PC-9 (cell line): ENCODE results near the gene PTGR3. TPM values are rescaled to one million over a fixed set of nuclear protein-coding genes. Genes with fewer than 3 reads are reported as not detected.

Experiments
- BruUV-seq: library from RNA; stranded (reverse); fragments of 400-500 nt; replicated peaks from 2 replicates; lab custom pipeline; 2021; lab: Mats Ljungman, UMichigan
- CTCF ChIA-PET: fragments of 300-600 bp; sonication (Branson Sonifier 250); formaldehyde crosslinking; loops from one replicate; lab custom pipeline; 2022; ENCODE audit warnings: antibody characterized with exemption; lab: Charles Lee
- POLR2A ChIA-PET: fragments of 300-600 bp; sonication (Branson Sonifier 250); formaldehyde crosslinking; loops from one replicate; lab custom pipeline; 2022; ENCODE audit warnings: antibody characterized with exemption; ENCODE audit not compliant: unreplicated experiment; lab: Charles Lee
- DNase-seq, 2 experiments: peaks; one replicate each; pipeline versions ENCODE4 v3.0.0 to v3.0.0-alpha.2; 2015 to 2022; ENCODE audit warnings: mixed read lengths in 1 of 2
- H2AFZ ChIP-seq: fragments of 200-600 bp; sonication (generic); 2 replicates; pipeline ENCODE4 v1.8.1; 2017; ENCODE audit warnings: antibody characterized with exemption
- H3F3A ChIP-seq: fragments of 200-600 bp; sonication (generic); 2 replicates; pipeline ENCODE4 v1.8.1; 2017; ENCODE audit warnings: antibody characterized with exemption, mild to moderate bottlenecking, low read depth; ENCODE audit not compliant: insufficient read depth
- H3K27ac ChIP-seq: fragments of 200-600 bp; sonication (generic); 2 replicates; pipeline ENCODE4 v1.6.1; 2016; ENCODE audit warnings: mixed run types
- H3K27me3 ChIP-seq: fragments of 200-600 bp; sonication (generic); 2 replicates; pipeline ENCODE4 v1.6.1; 2016; ENCODE audit warnings: low read depth, mixed run types; ENCODE audit not compliant: insufficient read depth
- H3K36me3 ChIP-seq: fragments of 200-600 bp; sonication (generic); 2 replicates; pipeline ENCODE4 v1.6.1; 2016; ENCODE audit warnings: low read depth, mixed run types
- H3K4me1 ChIP-seq: fragments of 200-600 bp; sonication (generic); replicated peaks from 2 replicates; pipeline ENCODE4 v1.6.1; 2016; ENCODE audit warnings: mixed run types; ENCODE audit not compliant: insufficient read depth
- H3K4me2 ChIP-seq: fragments of 200-600 bp; sonication (generic); 2 replicates; pipeline ENCODE4 v1.6.1; 2017; ENCODE audit warnings: mixed run types
- H3K4me3 ChIP-seq: fragments of 200-600 bp; sonication (generic); 2 replicates; pipeline ENCODE4 v1.6.1; 2016; ENCODE audit warnings: mixed run types
- H3K79me2 ChIP-seq: fragments of 200-600 bp; sonication (generic); 2 replicates; pipeline ENCODE4 v1.6.1; 2017; ENCODE audit warnings: low read depth, mixed run types
- H3K9me2 ChIP-seq: fragments of 200-600 bp; sonication (generic); 2 replicates; pipeline ENCODE4 v1.8.1; 2017; ENCODE audit warnings: mild to moderate bottlenecking; ENCODE audit not compliant: insufficient read depth
- H3K9me3 ChIP-seq: fragments of 200-600 bp; sonication (generic); 2 replicates; pipeline ENCODE4 v1.8.1; 2016; ENCODE audit warnings: low read depth; ENCODE audit not compliant: insufficient read depth
- H4K20me1 ChIP-seq: fragments of 200-600 bp; sonication (generic); 2 replicates; pipeline ENCODE4 v1.8.1; 2017; ENCODE audit not compliant: insufficient read depth
- EZH2 ChIP-seq: fragments of 200-600 bp; sonication (generic); IDR thresholded peaks from 2 replicates; pipeline ENCODE4 v1.8.0; 2017; ENCODE audit warnings: antibody characterized with exemption, low read depth
- intact Hi-C: fragments of 100-400 bp; cut with micrococcal nuclease; formaldehyde crosslinking; loops from one replicate; pipeline ENCODE4 v1.10.0; 2022; ENCODE audit not compliant: unreplicated experiment
- total RNA-seq: library from RNA; stranded (reverse); gene quantifications from 2 replicates; pipeline ENCODE4 v1.2.3, GENCODE V29; 2021
- TF ChIP-seq, protein P1 (sequence below): fragments of 200-600 bp; sonication (generic); conservative IDR thresholded peaks from 2 replicates; pipeline ENCODE4 v1.6.1; 2017; ENCODE audit warnings: mixed run types, antibody characterized with exemption, mild to moderate bottlenecking, moderate library complexity

The PTGR3 gene
- total RNA-seq, 1 experiment from 2014 or later: 38.4 TPM

DNA sequence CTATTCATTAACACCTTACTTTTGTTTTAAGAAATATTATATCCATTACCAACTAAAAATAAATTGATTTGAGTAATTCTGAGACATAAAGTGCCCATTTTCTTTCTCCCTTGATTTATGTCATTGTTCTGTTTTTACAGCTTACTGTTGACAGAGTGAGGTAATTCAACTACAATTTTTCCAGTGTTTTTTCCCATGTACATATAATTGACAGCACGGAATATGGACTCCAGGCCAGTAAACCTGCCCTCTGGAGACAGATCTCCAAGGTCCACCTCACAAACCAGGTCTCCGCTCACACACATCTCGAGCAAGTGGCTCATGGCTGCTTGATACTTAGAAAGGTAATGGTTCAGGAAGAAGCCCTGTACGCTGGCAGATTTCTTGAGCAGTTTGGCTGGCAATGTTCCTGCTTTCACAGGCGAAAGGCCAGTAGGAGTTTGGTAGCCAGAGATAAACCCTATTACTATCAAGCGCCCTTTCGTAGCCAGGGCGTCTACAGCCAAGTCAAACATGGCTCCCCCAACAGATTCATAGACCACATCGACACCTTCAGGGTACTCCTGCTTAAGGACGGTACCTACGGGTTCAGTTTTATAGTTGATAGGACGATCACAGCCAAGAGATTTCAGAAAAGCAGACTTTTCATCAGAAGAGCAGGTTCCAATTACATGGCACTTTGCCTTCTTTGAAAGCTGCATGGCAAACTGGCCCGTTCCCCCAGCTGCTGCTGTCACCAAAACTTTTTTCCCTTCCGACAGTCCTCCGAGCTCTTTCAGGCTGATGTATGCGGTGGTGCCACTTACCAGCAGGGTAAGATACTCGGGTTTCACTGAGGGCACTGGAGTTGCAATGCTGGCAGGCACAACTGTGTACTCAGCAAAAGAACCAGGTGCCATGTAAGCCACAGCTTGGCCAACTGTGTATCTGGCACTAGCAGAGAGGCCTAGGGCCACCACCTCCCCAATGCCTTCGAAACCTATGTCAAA is 7.4 kb downstream of the PTGR3 start:
- Histone ChIP-seq H3K27ac (no peak overlapping the region), H3K27me3 (no peaks in the 10 kb centered on the region), H3K4me3 (no peak overlapping the region), H3K36me3 (peaks cover 9% of the 10 kb centered on the region; the same call in 1 of the 2 replicates), H2AFZ (no peak overlapping the region), H3K9me3 (no peaks in the 10 kb centered on the region), H3K9me2 (no peaks in the 10 kb centered on the region), H4K20me1 (peaks cover 25% of the 10 kb centered on the region; the same call in 1 of the 2 replicates), H3K4me1 (peaks cover 8% of the 10 kb centered on the region), H3K4me2 (no peak overlapping the region), H3K79me2 (peaks cover 36% of the 10 kb centered on the region), H3F3A (no peaks in the 10 kb centered on the region)
- TF ChIP-seq, protein P1, sequence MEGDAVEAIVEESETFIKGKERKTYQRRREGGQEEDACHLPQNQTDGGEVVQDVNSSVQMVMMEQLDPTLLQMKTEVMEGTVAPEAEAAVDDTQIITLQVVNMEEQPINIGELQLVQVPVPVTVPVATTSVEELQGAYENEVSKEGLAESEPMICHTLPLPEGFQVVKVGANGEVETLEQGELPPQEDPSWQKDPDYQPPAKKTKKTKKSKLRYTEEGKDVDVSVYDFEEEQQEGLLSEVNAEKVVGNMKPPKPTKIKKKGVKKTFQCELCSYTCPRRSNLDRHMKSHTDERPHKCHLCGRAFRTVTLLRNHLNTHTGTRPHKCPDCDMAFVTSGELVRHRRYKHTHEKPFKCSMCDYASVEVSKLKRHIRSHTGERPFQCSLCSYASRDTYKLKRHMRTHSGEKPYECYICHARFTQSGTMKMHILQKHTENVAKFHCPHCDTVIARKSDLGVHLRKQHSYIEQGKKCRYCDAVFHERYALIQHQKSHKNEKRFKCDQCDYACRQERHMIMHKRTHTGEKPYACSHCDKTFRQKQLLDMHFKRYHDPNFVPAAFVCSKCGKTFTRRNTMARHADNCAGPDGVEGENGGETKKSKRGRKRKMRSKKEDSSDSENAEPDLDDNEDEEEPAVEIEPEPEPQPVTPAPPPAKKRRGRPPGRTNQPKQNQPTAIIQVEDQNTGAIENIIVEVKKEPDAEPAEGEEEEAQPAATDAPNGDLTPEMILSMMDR: no peak
- TF ChIP-seq EZH2: no peak
- no TSS peak for BruUV-seq
- CTCF ChIA-PET: no interaction called here
- intact Hi-C loops: no loop called here
- POLR2A ChIA-PET: no interaction called here
- DNase-seq: no peak

- H3K36me3 ChIP-seq: peaks cover 9% of the 10 kb centered on the region; the same call in 1 of the 2 replicates
- POLR2A ChIA-PET: no interaction called here
- intact Hi-C loops: no loop called here
Measured at GRCh38 chr18:75200605-75201280, 8.2 kb downstream of the PTGR3 start.

DNA sequence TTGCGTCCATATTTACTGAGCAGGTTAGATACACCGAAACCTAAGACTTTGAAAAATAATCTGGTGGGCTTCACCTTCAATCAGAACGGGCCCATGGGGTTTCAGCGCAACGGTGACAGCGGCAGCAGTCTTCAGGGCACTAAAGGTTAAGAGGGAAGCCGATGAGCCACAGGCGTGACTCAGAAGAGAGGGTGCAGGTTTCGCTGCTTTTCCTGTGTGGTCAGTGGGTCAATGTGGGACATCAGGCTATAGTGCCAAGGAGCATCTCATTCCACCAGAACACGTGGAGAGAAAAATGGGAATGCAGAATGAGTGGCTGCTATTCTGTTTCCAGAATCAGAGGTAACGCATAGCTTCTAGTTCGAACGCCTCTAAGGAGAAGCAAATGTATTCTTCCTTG is 8.9 kb downstream of the PTGR3 start:
- no peaks in the 10 kb centered on the region for H3K27me3 ChIP-seq
- BruUV-seq: no TSS peak
- ChIA-PET CTCF (no interaction called here), POLR2A (interaction anchor here (0.6 kb wide), 1 partner anchor 115 kb away, joined by 5 read pairs; no protein-coding TSS in a partner anchor)
- H3K9me3 ChIP-seq: no peaks in the 10 kb centered on the region
- no peak overlapping the region for H2AFZ ChIP-seq
- H3K4me3 ChIP-seq: no peak overlapping the region
- H3K27ac ChIP-seq: no peak overlapping the region
- TF ChIP-seq, protein P1: no peak
- no peak for TF ChIP-seq EZH2
- no peak overlapping the region for H3K4me2 ChIP-seq
- intact Hi-C loops: no loop called here
- H3K36me3 ChIP-seq: peaks cover 9% of the 10 kb centered on the region; the same call in 1 of the 2 replicates
- no peaks in the 10 kb centered on the region for H3K4me1 ChIP-seq
- peaks cover 21% of the 10 kb centered on the region for H3K79me2 ChIP-seq
- H4K20me1 ChIP-seq: peaks cover 11% of the 10 kb centered on the region; the same call in 1 of the 2 replicates
- H3F3A ChIP-seq: no peaks in the 10 kb centered on the region
- no peak for DNase-seq
- H3K9me2 ChIP-seq: no peaks in the 10 kb centered on the region

More at GRCh38 chr18:75200605-75201280, 8.2 kb downstream of the PTGR3 start:
- TF ChIP-seq, protein P1: no peak
- no peak for TF ChIP-seq EZH2
- Histone ChIP-seq H3K27me3 (no peaks in the 10 kb centered on the region), H4K20me1 (peaks cover 17% of the 10 kb centered on the region; the same call in 1 of the 2 replicates), H3K4me1 (no peaks in the 10 kb centered on the region), H2AFZ (no peak overlapping the region), H3F3A (no peaks in the 10 kb centered on the region), H3K4me2 (no peak overlapping the region), H3K9me2 (no peaks in the 10 kb centered on the region), H3K27ac (no peak overlapping the region), H3K79me2 (peaks cover 28% of the 10 kb centered on the region), H3K4me3 (no peak overlapping the region), H3K9me3 (no peaks in the 10 kb centered on the region)
- CTCF ChIA-PET: no interaction called here
- no peak for DNase-seq
- no TSS peak for BruUV-seq
